GM12878 (cell line): ENCODE measurements around the gene FAM114A1. TPM values are rescaled to one million over a fixed set of nuclear protein-coding genes. Genes with fewer than 3 reads are reported as not detected.
A peak's percentile ranks its signal among the peaks of the same experiment; 100 is the strongest.

Experiments
- ATAC-seq: fragments of 200-7000 bp; cut with Tn5 transposase; 3 replicates; pipeline ENCODE4 v1.9.1; 2020; ENCODE audit warnings: mild to moderate bottlenecking, moderate library complexity
- BruUV-seq: library from RNA; stranded (reverse); fragments of 400-500 nt; replicated peaks from 2 replicates; lab custom pipeline; 2021; lab: Mats Ljungman, UMichigan
- CTCF ChIA-PET: fragments of 300-600 bp; sonication (Branson Sonifier 250); formaldehyde crosslinking; extraction: SDS; loops from one replicate; lab custom pipeline; 2021; ENCODE audit warnings: inconsistent platforms; lab: Yijun Ruan, JAX
- POLR2A ChIA-PET: fragments of 350-600 bp; formaldehyde crosslinking; extraction: SDS; loops from one replicate; lab custom pipeline; 2021; ENCODE audit warnings: inconsistent platforms; lab: Charles Lee
- RAD21 ChIA-PET: fragments of 300-600 bp; sonication (Branson Sonifier 250); formaldehyde crosslinking; loops from one replicate; lab custom pipeline; 2023; ENCODE audit warnings: antibody characterized with exemption; ENCODE audit not compliant: unreplicated experiment; lab: Charles Lee
- SMC1A ChIA-PET: fragments of 300-600 bp; sonication (Branson Sonifier 250); formaldehyde crosslinking; loops from one replicate; lab custom pipeline; 2023; ENCODE audit not compliant: unreplicated experiment, uncharacterized antibody; lab: Charles Lee
- DNase-seq: peaks from one replicate; pipeline ENCODE4 v3.0.0-alpha.2; 2011; ENCODE audit warnings: low read depth, low spot score
- FAIRE-seq: peaks from 3 replicates; lab custom pipeline; 2011; peaks lifted over from hg19 to GRCh38; lab: Jason Lieb, UNC
- H2AFZ ChIP-seq: 2 replicates; pipeline ENCODE4 v1.6.0; 2011; ENCODE audit warnings: low read depth, low read length, control low read depth; ENCODE audit not compliant: control insufficient read depth
- H3K27ac ChIP-seq: 2 replicates; pipeline ENCODE4 v1.5.1; 2011; ENCODE audit warnings: control low read depth; ENCODE audit not compliant: control insufficient read depth, insufficient read depth
- H3K27me3 ChIP-seq, 2 experiments: replicated peaks in 1 of 2; 2 replicates each; pipeline versions ENCODE4 v1.6.0 to v1.6.1; 2011; ENCODE audit warnings: low read length in 1 of 2; ENCODE audit not compliant: control insufficient read depth in 2 of 2, insufficient read depth in 2 of 2
- H3K36me3 ChIP-seq, 2 experiments: 2 replicates each; pipeline ENCODE4 v1.5.1; 2011; ENCODE audit warnings: low read length in 1 of 2; ENCODE audit not compliant: control insufficient read depth in 2 of 2, insufficient read depth in 2 of 2
- H3K4me1 ChIP-seq: 2 replicates; pipeline ENCODE4 v1.6.1; 2011; ENCODE audit warnings: mild to moderate bottlenecking, low read length, moderate library complexity, mixed read lengths; ENCODE audit not compliant: control insufficient read depth, insufficient read depth
- H3K4me2 ChIP-seq: 2 replicates; pipeline ENCODE4 v1.6.0; 2011; ENCODE audit warnings: control low read depth; ENCODE audit not compliant: control insufficient read depth, insufficient read depth
- H3K4me3 ChIP-seq: fragments of 200-600 bp; sonication (generic); 2 replicates; pipeline ENCODE4 v1.5.1; 2016
- H3K79me2 ChIP-seq: 2 replicates; pipeline ENCODE4 v1.6.0; 2011; ENCODE audit warnings: low read length; ENCODE audit not compliant: control insufficient read depth, insufficient read depth
- H3K9ac ChIP-seq: 2 replicates; pipeline ENCODE4 v1.8.0; 2011; ENCODE audit warnings: low read length, control low read depth, mixed read lengths; ENCODE audit not compliant: control insufficient read depth, insufficient read depth
- H3K9me3 ChIP-seq: replicated peaks from 3 replicates; pipeline ENCODE4 v1.5.1; 2011; ENCODE audit warnings: mild to moderate bottlenecking, low read length; ENCODE audit not compliant: control insufficient read depth, insufficient read depth
- H4K20me1 ChIP-seq: 2 replicates; pipeline ENCODE4 v1.6.0; 2011; ENCODE audit not compliant: control insufficient read depth, insufficient read depth
- BHLHE40 ChIP-seq, 2 experiments: fragments of 450-650 bp in 1 of 2; IDR thresholded peaks; 2 replicates each; pipeline ENCODE4 v1.6.1; 2011 to 2017; ENCODE audit warnings: low read depth in 2 of 2, borderline replicate concordance in 1 of 2, improper control_type of control experiment in 1 of 2, low read length in 1 of 2, mild to moderate bottlenecking in 1 of 2
- CHD1 ChIP-seq: IDR thresholded peaks from 2 replicates; pipeline ENCODE4 v1.6.1; 2012; ENCODE audit warnings: low read depth, low read length, improper control_type of control experiment
- DPF2 ChIP-seq: fragments of 450-650 bp; IDR thresholded peaks from 2 replicates; pipeline ENCODE4 v1.6.1; 2017; ENCODE audit warnings: mild to moderate bottlenecking
- EED ChIP-seq: sonication (generic); IDR thresholded peaks from 2 replicates; pipeline ENCODE4 v1.6.1; 2016; ENCODE audit warnings: antibody characterized with exemption, low read depth
- FOXM1 ChIP-seq: IDR thresholded peaks from 2 replicates; pipeline ENCODE4 v1.6.1; 2012; ENCODE audit warnings: low read depth, mild to moderate bottlenecking, inconsistent platforms, low read length, moderate library complexity
- HSF1 ChIP-seq: fragments of 150-350 bp; IDR thresholded peaks from 2 replicates; pipeline ENCODE4 v1.6.1; 2014; ENCODE audit warnings: mild to moderate bottlenecking, low read depth, low read length
- NFYA ChIP-seq: IDR thresholded peaks from 2 replicates; pipeline ENCODE4 v1.6.1; 2011; ENCODE audit warnings: low read depth, mild to moderate bottlenecking, low read length, improper control_type of control experiment, borderline replicate concordance
- PAX5 ChIP-seq: IDR thresholded peaks from 2 replicates; pipeline ENCODE4 v1.6.1; 2011; ENCODE audit warnings: low read depth, low read length, borderline replicate concordance
- RCOR1 ChIP-seq: conservative IDR thresholded peaks from 2 replicates; pipeline ENCODE4 v1.6.1; 2012; ENCODE audit warnings: low read depth, low read length, improper control_type of control experiment
- SMAD1 ChIP-seq: fragments of 450-650 bp; IDR thresholded peaks from 2 replicates; pipeline ENCODE4 v1.6.1; 2018; ENCODE audit warnings: mild to moderate bottlenecking, low read depth; ENCODE audit not compliant: partially characterized antibody
- SMAD5 ChIP-seq: IDR thresholded peaks from 2 replicates; pipeline ENCODE4 v1.6.1; 2016; ENCODE audit warnings: antibody characterized with exemption, low read depth
- SUPT20H ChIP-seq: IDR thresholded peaks from 2 replicates; pipeline ENCODE4 v1.6.1; 2011; ENCODE audit warnings: low read depth, mild to moderate bottlenecking, low read length, moderate library complexity, borderline replicate concordance; ENCODE audit not compliant: control insufficient read depth
- TCF12 ChIP-seq: IDR thresholded peaks from 2 replicates; pipeline ENCODE4 v1.6.1; 2011; ENCODE audit warnings: low read depth, mild to moderate bottlenecking, low read length
- WRNIP1 ChIP-seq: IDR thresholded peaks from 2 replicates; pipeline ENCODE4 v1.6.1; 2011; ENCODE audit warnings: low read depth, low read length, improper control_type of control experiment, borderline replicate concordance
- WGBS: methylation state at CpG from one replicate; pipeline ENCODE4 v1.1.6; 2016; ENCODE audit warnings: low lambda C conversion rate; ENCODE audit not compliant: insufficient replicate concordance, insufficient coverage; ENCODE audit errors: missing lambda C conversion rate; 5-methylcytosine and 5-hydroxymethylcytosine counted together
- in situ Hi-C: fragments of 300-500 bp; cut with MboI; formaldehyde crosslinking; loops from 9 replicates; pipeline ENCODE4 v1.14.3; 2018; ENCODE audit warnings: mixed read lengths
- intact Hi-C: fragments of 100-400 bp; cut with micrococcal nuclease; formaldehyde crosslinking; loops from one replicate; pipeline ENCODE4 v1.14.2; 2022; ENCODE audit not compliant: unreplicated experiment
- polyA plus RNA-seq, 11 experiments: library from polyadenylated mRNA; depleted of rRNA in 4 of 11; unstranded in 6 of 11; stranded (reverse) in 5 of 11; fragments of >200 nt; fragmentation: Nextera tagmentation in 4 of 11; fragmentation: Illumina TruSeq in 1 of 11; extraction: Ambion mirVana in 4 of 11; extraction: Trizol in 1 of 11; gene quantifications; 1 replicate in 1 of 11; 2 replicates in 10 of 11; pipeline versions ENCODE4 v1.2.1 to v1.2.3, GENCODE V29; 2011 to 2016; ENCODE audit warnings: inconsistent platforms in 2 of 11, missing spikeins in 2 of 11, low read depth in 1 of 11
- total RNA-seq, 4 experiments: library from RNA; depleted of rRNA in 3 of 4; stranded (reverse); fragments of >200 nt in 3 of 4; fragmentation: Illumina TruSeq in 1 of 4; extraction: Trizol in 1 of 4; gene quantifications; 2 replicates each; pipeline versions ENCODE4 v1.2.1 to v1.2.3, GENCODE V29; 2013 to 2021
- TF ChIP-seq, protein P1 (sequence below): fragments of 450-650 bp; IDR thresholded peaks from 2 replicates; pipeline ENCODE4 v1.6.1; 2017; ENCODE audit warnings: low read depth, mild to moderate bottlenecking, moderate library complexity
- TF ChIP-seq, protein P2 (sequence below): IDR thresholded peaks from 2 replicates; pipeline ENCODE4 v1.6.1; 2012; ENCODE audit warnings: low read depth, low read length, improper control_type of control experiment

The FAM114A1 gene
- total and polyA plus RNA-seq, 10 of the 15 experiments (the other 5 are each of a cell fraction or from before 2014, with no cell fraction given) = 1.3 to 6.2 (median 3.9) TPM

GRCh38 chr4:38818441-38818976 is 49.1 kb upstream of the FAM114A1 start (continued):
- TF ChIP-seq BHLHE40 (IDR thresholded peaks at IDR 0.05; ENCODE audit: borderline replicate concordance in 1 of 2, low read depth in 2 of 2, low read length in 1 of 2) = peak; percentile 65 to 82; a peak in 3 of 4 replicates
- TF ChIP-seq, protein P1, sequence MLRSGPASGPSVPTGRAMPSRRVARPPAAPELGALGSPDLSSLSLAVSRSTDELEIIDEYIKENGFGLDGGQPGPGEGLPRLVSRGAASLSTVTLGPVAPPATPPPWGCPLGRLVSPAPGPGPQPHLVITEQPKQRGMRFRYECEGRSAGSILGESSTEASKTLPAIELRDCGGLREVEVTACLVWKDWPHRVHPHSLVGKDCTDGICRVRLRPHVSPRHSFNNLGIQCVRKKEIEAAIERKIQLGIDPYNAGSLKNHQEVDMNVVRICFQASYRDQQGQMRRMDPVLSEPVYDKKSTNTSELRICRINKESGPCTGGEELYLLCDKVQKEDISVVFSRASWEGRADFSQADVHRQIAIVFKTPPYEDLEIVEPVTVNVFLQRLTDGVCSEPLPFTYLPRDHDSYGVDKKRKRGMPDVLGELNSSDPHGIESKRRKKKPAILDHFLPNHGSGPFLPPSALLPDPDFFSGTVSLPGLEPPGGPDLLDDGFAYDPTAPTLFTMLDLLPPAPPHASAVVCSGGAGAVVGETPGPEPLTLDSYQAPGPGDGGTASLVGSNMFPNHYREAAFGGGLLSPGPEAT = peak; percentile 81
- TF ChIP-seq, all 136 proteins: peak for 48

GRCh38 chr4:38819569-38819968 is 48.0 kb upstream of the FAM114A1 start:
- DNase-seq = peak; percentile 68
- no peak for TF ChIP-seq HSF1
- no peak for TF ChIP-seq SMAD5
- TF ChIP-seq SMAD1 = peak; percentile 73
- TF ChIP-seq CHD1 = no peak
- no peak for TF ChIP-seq SUPT20H
- peak; percentile 86; the same call in 1 of the 2 replicates for TF ChIP-seq FOXM1
- no peak for TF ChIP-seq NFYA
- peak; percentile 67; the same call in 1 of the 2 replicates for TF ChIP-seq EED
- TF ChIP-seq RCOR1 = no peak
- no peak for TF ChIP-seq TCF12
- no peak for TF ChIP-seq WRNIP1
- TF ChIP-seq PAX5 = peak; percentile 25; the same call in 1 of the 2 replicates
- no peak for TF ChIP-seq DPF2
- TF ChIP-seq, protein P2, sequence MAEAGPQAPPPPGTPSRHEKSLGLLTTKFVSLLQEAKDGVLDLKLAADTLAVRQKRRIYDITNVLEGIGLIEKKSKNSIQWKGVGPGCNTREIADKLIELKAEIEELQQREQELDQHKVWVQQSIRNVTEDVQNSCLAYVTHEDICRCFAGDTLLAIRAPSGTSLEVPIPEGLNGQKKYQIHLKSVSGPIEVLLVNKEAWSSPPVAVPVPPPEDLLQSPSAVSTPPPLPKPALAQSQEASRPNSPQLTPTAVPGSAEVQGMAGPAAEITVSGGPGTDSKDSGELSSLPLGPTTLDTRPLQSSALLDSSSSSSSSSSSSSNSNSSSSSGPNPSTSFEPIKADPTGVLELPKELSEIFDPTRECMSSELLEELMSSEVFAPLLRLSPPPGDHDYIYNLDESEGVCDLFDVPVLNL = no peak

More at GRCh38 chr4:38819569-38819968, 48.0 kb upstream of the FAM114A1 start:
- Histone ChIP-seq H3K9me3 (peaks cover 29% of the 10 kb centered on the region), H3K27me3 (no peaks in the 10 kb centered on the region), H3K27ac (peak overlapping the region; percentile 96), H3K4me2 (peak overlapping the region; percentile 74), H2AFZ (no peak overlapping the region), H3K79me2 (peaks cover 5% of the 10 kb centered on the region), H3K4me3 (peak overlapping the region; percentile 4; the same call in 1 of the 2 replicates), H3K4me1 (peaks cover 40% of the 10 kb centered on the region), H4K20me1 (no peaks in the 10 kb centered on the region), H3K36me3 (peaks cover 0 to 2% of the 10 kb centered on the region in 2 experiments; a peak in 1 of 4 replicates), H3K9ac (peak overlapping the region; percentile 72)
- POLR2A ChIA-PET = interaction anchor here (0.8 to 10.2 kb wide), 11 partner anchors 10 to 90 kb away, joined by 3 to 110 read pairs (median 6); partner anchors contain the start of genes TLR1 and TLR10
- no TSS peak for BruUV-seq
- FAIRE-seq = peak; percentile 75
- RAD21 ChIA-PET = interaction anchor here (1.3 to 8.9 kb wide), 9 partner anchors 9 to 641 kb away, joined by 3 to 171 read pairs (median 15); partner anchors contain the start of genes TLR1, TLR10 and TLR6
- intact Hi-C loops (loop anchor here (5.0 kb wide), 1 partner anchor 37 kb away; the partner anchor contains the start of gene TLR10), in situ Hi-C loops (loop anchor here (25.0 kb wide), 1 partner anchor 1368 kb away; the partner anchor contains the start of gene RHOH)
- CTCF ChIA-PET = interaction anchor here (1.2 to 7.7 kb wide), 7 partner anchors 9 to 75 kb away, joined by 3 to 49 read pairs (median 23); partner anchors contain the start of genes TLR1, TLR10 and TLR6
- 4% methylated on average over 3 of the region's 3 CpGs for WGBS
- SMC1A ChIA-PET = interaction anchor here (0.5 to 13.0 kb wide), 17 partner anchors 9 to 687 kb away, joined by 3 to 178 read pairs (median 8); partner anchors contain the start of genes TLR1, TLR10 and TLR6
- ATAC-seq = peak; percentile 40
